Hepatocyte (in vitro differentiated cells): Measurements from ENCODE around the gene TTLL10. TPM values are rescaled to one million over a fixed set of nuclear protein-coding genes. Genes with fewer than 3 reads are reported as not detected.

Experiments used
- DNase-seq: peaks from one replicate; pipeline ENCODE4 v3.0.0-alpha.2; 2016; ENCODE audit warnings: low spot score
- H2AFZ ChIP-seq: fragments of 200-600 bp; sonication (generic); 2 replicates; pipeline ENCODE4 v1.6.0; 2016; ENCODE audit warnings: antibody characterized with exemption, mild to moderate bottlenecking
- H3K27ac ChIP-seq: fragments of 200-600 bp; sonication (generic); 2 replicates; pipeline ENCODE4 v1.5.1; 2016; ENCODE audit warnings: mild to moderate bottlenecking
- H3K27me3 ChIP-seq: fragments of 200-600 bp; sonication (generic); 2 replicates; pipeline ENCODE4 v1.6.1; 2016
- H3K36me3 ChIP-seq: fragments of 200-600 bp; sonication (generic); replicated peaks from 2 replicates; pipeline ENCODE4 v1.5.1; 2016; ENCODE audit warnings: low read depth; ENCODE audit not compliant: insufficient read depth
- H3K4me1 ChIP-seq: fragments of 200-600 bp; sonication (generic); 2 replicates; pipeline ENCODE4 v1.5.1; 2016; ENCODE audit warnings: mild to moderate bottlenecking, moderate library complexity; ENCODE audit not compliant: insufficient read depth
- H3K4me2 ChIP-seq: fragments of 200-600 bp; sonication (generic); 2 replicates; pipeline ENCODE4 v1.6.0; 2016
- H3K4me3 ChIP-seq: fragments of 200-600 bp; sonication (generic); 2 replicates; pipeline ENCODE4 v1.5.1; 2016; ENCODE audit warnings: mild to moderate bottlenecking
- H3K79me2 ChIP-seq: fragments of 200-600 bp; sonication (generic); 2 replicates; pipeline ENCODE4 v1.6.0; 2017; ENCODE audit warnings: mild to moderate bottlenecking
- H3K9me2 ChIP-seq: fragments of 200-600 bp; sonication (generic); replicated peaks from 2 replicates; pipeline ENCODE4 v1.6.0; 2017; ENCODE audit warnings: mild to moderate bottlenecking; ENCODE audit not compliant: insufficient read depth
- H3K9me3 ChIP-seq: fragments of 200-600 bp; sonication (generic); 2 replicates; pipeline ENCODE4 v1.5.1; 2016; ENCODE audit warnings: low read depth, mild to moderate bottlenecking
- H4K20me1 ChIP-seq: fragments of 200-600 bp; sonication (generic); 2 replicates; pipeline ENCODE4 v1.6.0; 2016; ENCODE audit warnings: mild to moderate bottlenecking; ENCODE audit not compliant: insufficient read depth, poor library complexity, severe bottlenecking
- CTCF ChIP-seq: fragments of 200-600 bp; sonication (generic); IDR thresholded peaks from 2 replicates; pipeline ENCODE4 v1.5.1; 2016; ENCODE audit warnings: antibody characterized with exemption, mild to moderate bottlenecking; ENCODE audit not compliant: poor library complexity
- EZH2 ChIP-seq: fragments of 200-600 bp; sonication (generic); IDR thresholded peaks from 2 replicates; pipeline ENCODE4 v1.6.1; 2016; ENCODE audit warnings: antibody characterized with exemption, mild to moderate bottlenecking, borderline replicate concordance
- EZH2phosphoT487 ChIP-seq: fragments of 200-600 bp; sonication (generic); IDR thresholded peaks from one replicate; pipeline ENCODE4 v1.6.1; 2018; ENCODE audit warnings: antibody characterized with exemption, mild to moderate bottlenecking, low read depth, moderate library complexity; ENCODE audit not compliant: unreplicated experiment, severe bottlenecking
- WGBS: methylation state at CpG from one replicate; pipeline ENCODE4 v1.1.6; 2016; ENCODE audit warnings: low lambda C conversion rate; ENCODE audit errors: missing lambda C conversion rate; 5-methylcytosine and 5-hydroxymethylcytosine counted together
- polyA plus RNA-seq: library from polyadenylated mRNA; unstranded; fragments of >200 nt; fragmentation: Nextera tagmentation; extraction: Ambion mirVana; gene quantifications from 2 replicates; pipeline ENCODE4 v1.2.1, GENCODE V29; 2016
- total RNA-seq: library from RNA; depleted of rRNA; stranded (reverse); fragments of >200 nt; gene quantifications from 2 replicates; pipeline ENCODE4 v1.2.3, GENCODE V29; 2014

Gene TTLL10
- total and polyA plus RNA-seq, 2 experiments from 2014 or later = 0.69 TPM; not detected in 1

GRCh38 chr1:1231400-1232207, 57.9 kb downstream of the TTLL10 start, which contains the start of gene SDF4:
TSS of gene SDF4 (minus strand) at chr1:1232001. CDS start at chr1:1228772, 3,229 bp downstream.
- under 1% methylated on average over 79 of the region's 99 CpGs for WGBS

GRCh38 chr1:1232208-1232795, 58.6 kb downstream of the TTLL10 start, which contains the start of gene B3GALT6:
TSS of gene B3GALT6 (plus strand) at chr1:1232237. CDS start at chr1:1232279, 42 bp downstream.
- DNase-seq = no peak
- Histone ChIP-seq H3K36me3 (no peaks in the 10 kb centered on the region), H4K20me1 (peaks cover 16% of the 10 kb centered on the region), H3K27me3 (no peaks in the 10 kb centered on the region), H3K4me1 (peaks cover 30% of the 10 kb centered on the region), H3K4me3 (peak within 1 kb of the TSS; percentile 86), H3K27ac (peak within 1 kb of the TSS; percentile 95), H2AFZ (peak within 1 kb of the TSS; percentile 47), H3K4me2 (peak within 1 kb of the TSS; percentile 91), H3K79me2 (peaks cover 59% of the 10 kb centered on the region), H3K9me2 (no peaks in the 10 kb centered on the region), H3K9me3 (no peaks in the 10 kb centered on the region)
- WGBS = 42% methylated on average over 57 of the region's 100 CpGs
- TF ChIP-seq EZH2phosphoT487 (no peak), EZH2 (no peak), CTCF (no peak)

More at GRCh38 chr1:1231400-1232207, 57.9 kb downstream of the TTLL10 start, which contains the start of gene SDF4:
- no peaks in the 10 kb centered on the region for H3K9me2 ChIP-seq
- TF ChIP-seq EZH2 = no peak
- no peak for TF ChIP-seq EZH2phosphoT487
- TF ChIP-seq CTCF = no peak
- H3K79me2 ChIP-seq = peaks cover 65% of the 10 kb centered on the region
- peak; percentile 99 for DNase-seq
- peaks cover 21% of the 10 kb centered on the region for H4K20me1 ChIP-seq
- H3K36me3 ChIP-seq = no peaks in the 10 kb centered on the region
- peak within 1 kb of the TSS; percentile 47 for H2AFZ ChIP-seq
- peak within 1 kb of the TSS; percentile 95 for H3K27ac ChIP-seq
- no peaks in the 10 kb centered on the region for H3K27me3 ChIP-seq
- H3K4me3 ChIP-seq = peak within 1 kb of the TSS; percentile 86
- H3K4me1 ChIP-seq = peaks cover 23% of the 10 kb centered on the region
- peak within 1 kb of the TSS; percentile 91 for H3K4me2 ChIP-seq
- H3K9me3 ChIP-seq = no peaks in the 10 kb centered on the region

- TF ChIP-seq EZH2 = no peak
- no peak for TF ChIP-seq CTCF
- TF ChIP-seq EZH2phosphoT487 = no peak
- no peaks in the 10 kb centered on the region for H3K27me3 ChIP-seq
- H3K9me2 ChIP-seq = no peaks in the 10 kb centered on the region
- no peak overlapping the region for H3K27ac ChIP-seq
- peak overlapping the region; percentile 63 for H3K4me2 ChIP-seq
- peaks cover 53% of the 10 kb centered on the region for H3K79me2 ChIP-seq
- H3K9me3 ChIP-seq = no peaks in the 10 kb centered on the region
- DNase-seq = no peak
- H3K4me3 ChIP-seq = no peak overlapping the region
- over 99% methylated on average over 71 of the region's 98 CpGs for WGBS
- no peaks in the 10 kb centered on the region for H3K36me3 ChIP-seq
- H4K20me1 ChIP-seq = peaks cover 13% of the 10 kb centered on the region
- no peak overlapping the region for H2AFZ ChIP-seq
- H3K4me1 ChIP-seq = peaks cover 36% of the 10 kb centered on the region
Observed at GRCh38 chr1:1232796-1233566, 59.3 kb downstream of the TTLL10 start.
